ENCODE data around the gene PLEKHA6.

PLEKHA6 gene

GRCh38 chr1:204359474-204360255, at the start of gene PLEKHA6:
Gene PLEKHA6, minus strand, starts transcription at chr1:204359929. Its CDS starts 86,202 bp downstream, at chr1:204273727.
- no peak for DNase-seq (ENCODE audit: low read depth in 2 of 2)

GRCh38 chr1:204409123-204409522, 49.4 kb upstream of the PLEKHA6 start:
- DNase-seq (ENCODE audit: low read depth in 2 of 2), result no peak

GRCh38 chr1:204408602-204409001, 48.9 kb upstream of the PLEKHA6 start:
- DNase-seq (ENCODE audit: low read depth in 2 of 2), result no peak

- no peak for DNase-seq (ENCODE audit: low read depth in 2 of 2)
Observed at GRCh38 chr1:204408074-204408507, 48.4 kb upstream of the PLEKHA6 start.

GRCh38 chr1:204407295-204407971, 47.7 kb upstream of the PLEKHA6 start:
- DNase-seq (ENCODE audit: low read depth in 2 of 2), result no peak

GRCh38 chr1:204406621-204407020, 46.9 kb upstream of the PLEKHA6 start:
- no peak for DNase-seq (ENCODE audit: low read depth in 2 of 2)

GRCh38 chr1:204405988-204406387, 46.3 kb upstream of the PLEKHA6 start:
- DNase-seq (ENCODE audit: low read depth in 2 of 2), result no peak

GRCh38 chr1:204404629-204405028, 44.9 kb upstream of the PLEKHA6 start:
- no peak for DNase-seq (ENCODE audit: low read depth in 2 of 2)

GRCh38 chr1:204402391-204402790, 42.7 kb upstream of the PLEKHA6 start:
- no peak for DNase-seq (ENCODE audit: low read depth in 2 of 2)

- no peak for DNase-seq (ENCODE audit: low read depth in 2 of 2)
Observed at GRCh38 chr1:204401730-204402129, 42.0 kb upstream of the PLEKHA6 start.

- DNase-seq (ENCODE audit: low read depth in 2 of 2), result no peak
Observed at GRCh38 chr1:204400882-204401510, 41.3 kb upstream of the PLEKHA6 start.

- no peak for DNase-seq (ENCODE audit: low read depth in 2 of 2)
Observed at GRCh38 chr1:204398197-204399125, 38.7 kb upstream of the PLEKHA6 start.

GRCh38 chr1:204396015-204396583, 36.4 kb upstream of the PLEKHA6 start:
- DNase-seq (ENCODE audit: low read depth in 2 of 2), result no peak

- DNase-seq (ENCODE audit: low read depth in 2 of 2), result no peak
Observed at GRCh38 chr1:204391629-204392028, 31.9 kb upstream of the PLEKHA6 start.

GRCh38 chr1:204390751-204391466, 31.2 kb upstream of the PLEKHA6 start:
- DNase-seq (ENCODE audit: low read depth in 2 of 2), result no peak

GRCh38 chr1:204385727-204386126, 26.0 kb upstream of the PLEKHA6 start:
- DNase-seq (ENCODE audit: low read depth in 2 of 2), result no peak

GRCh38 chr1:204384636-204385352, 25.1 kb upstream of the PLEKHA6 start:
- no peak for DNase-seq (ENCODE audit: low read depth in 2 of 2)

GRCh38 chr1:204383163-204383904, 23.6 kb upstream of the PLEKHA6 start:
- DNase-seq (ENCODE audit: low read depth in 2 of 2), result no peak

GRCh38 chr1:204382714-204383083, 23.0 kb upstream of the PLEKHA6 start:
- no peak for DNase-seq (ENCODE audit: low read depth in 2 of 2)

Measured in stimulated activated CD8-positive, alpha-beta memory T cell treated with anti-CD3 and anti-CD28 coated beads, Interleukin-7, amount 100 ng/mL, for 1 hour (primary cell).